Measurements from ENCODE around the gene SPON1.

DNA sequence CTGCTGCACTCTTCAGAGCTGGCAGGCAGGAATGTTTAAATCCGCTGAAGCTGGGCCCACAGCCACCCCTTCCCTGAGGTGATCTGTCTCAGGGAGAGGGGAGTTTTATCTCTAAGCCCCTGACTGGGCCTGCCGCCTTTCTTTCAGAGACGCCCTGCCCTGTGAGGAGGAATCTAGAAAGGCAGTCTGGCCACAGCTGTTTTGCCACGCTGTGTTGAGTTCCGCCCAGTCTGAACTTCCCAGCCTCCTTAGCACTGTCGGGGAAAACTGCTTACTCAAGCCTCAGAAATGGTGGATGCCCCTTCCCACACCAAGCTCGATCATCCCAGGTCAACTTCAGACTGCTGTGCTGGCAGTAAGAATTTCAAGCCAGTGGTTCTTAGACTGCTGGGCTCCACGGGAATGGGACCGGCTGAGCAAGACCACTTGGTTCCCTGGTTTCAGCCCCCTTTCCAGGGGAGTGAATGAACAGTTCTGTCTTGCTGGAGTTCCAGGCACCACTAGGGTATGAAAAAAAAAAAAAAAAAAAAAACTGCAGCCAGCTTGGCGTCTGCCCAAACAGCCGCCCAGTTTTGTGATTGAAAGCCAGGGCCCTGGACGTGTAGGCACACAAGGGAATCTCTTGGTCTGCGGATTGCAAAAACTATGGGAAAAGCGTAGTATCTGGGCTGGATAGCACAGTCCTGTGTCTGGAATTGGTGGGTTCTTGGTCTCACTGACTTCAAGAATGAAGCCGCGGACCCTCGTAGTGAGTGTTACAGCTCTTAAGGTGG is 127.4 kb downstream of the SPON1 start:
- no peak for TF ChIP-seq CREM (CRISPR knock-in tag; IDR thresholded peaks at IDR 0.05)
- TF ChIP-seq, protein P1, sequence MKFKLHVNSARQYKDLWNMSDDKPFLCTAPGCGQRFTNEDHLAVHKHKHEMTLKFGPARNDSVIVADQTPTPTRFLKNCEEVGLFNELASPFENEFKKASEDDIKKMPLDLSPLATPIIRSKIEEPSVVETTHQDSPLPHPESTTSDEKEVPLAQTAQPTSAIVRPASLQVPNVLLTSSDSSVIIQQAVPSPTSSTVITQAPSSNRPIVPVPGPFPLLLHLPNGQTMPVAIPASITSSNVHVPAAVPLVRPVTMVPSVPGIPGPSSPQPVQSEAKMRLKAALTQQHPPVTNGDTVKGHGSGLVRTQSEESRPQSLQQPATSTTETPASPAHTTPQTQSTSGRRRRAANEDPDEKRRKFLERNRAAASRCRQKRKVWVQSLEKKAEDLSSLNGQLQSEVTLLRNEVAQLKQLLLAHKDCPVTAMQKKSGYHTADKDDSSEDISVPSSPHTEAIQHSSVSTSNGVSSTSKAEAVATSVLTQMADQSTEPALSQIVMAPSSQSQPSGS (CRISPR knock-in tag; IDR thresholded peaks at IDR 0.05; ENCODE audit: borderline replicate concordance, low read depth), result no peak
- TF ChIP-seq, protein P2, sequence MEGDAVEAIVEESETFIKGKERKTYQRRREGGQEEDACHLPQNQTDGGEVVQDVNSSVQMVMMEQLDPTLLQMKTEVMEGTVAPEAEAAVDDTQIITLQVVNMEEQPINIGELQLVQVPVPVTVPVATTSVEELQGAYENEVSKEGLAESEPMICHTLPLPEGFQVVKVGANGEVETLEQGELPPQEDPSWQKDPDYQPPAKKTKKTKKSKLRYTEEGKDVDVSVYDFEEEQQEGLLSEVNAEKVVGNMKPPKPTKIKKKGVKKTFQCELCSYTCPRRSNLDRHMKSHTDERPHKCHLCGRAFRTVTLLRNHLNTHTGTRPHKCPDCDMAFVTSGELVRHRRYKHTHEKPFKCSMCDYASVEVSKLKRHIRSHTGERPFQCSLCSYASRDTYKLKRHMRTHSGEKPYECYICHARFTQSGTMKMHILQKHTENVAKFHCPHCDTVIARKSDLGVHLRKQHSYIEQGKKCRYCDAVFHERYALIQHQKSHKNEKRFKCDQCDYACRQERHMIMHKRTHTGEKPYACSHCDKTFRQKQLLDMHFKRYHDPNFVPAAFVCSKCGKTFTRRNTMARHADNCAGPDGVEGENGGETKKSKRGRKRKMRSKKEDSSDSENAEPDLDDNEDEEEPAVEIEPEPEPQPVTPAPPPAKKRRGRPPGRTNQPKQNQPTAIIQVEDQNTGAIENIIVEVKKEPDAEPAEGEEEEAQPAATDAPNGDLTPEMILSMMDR (IDR thresholded peaks at IDR 0.05), result no peak
- TF ChIP-seq FOXP1 (CRISPR knock-in tag; IDR thresholded peaks at IDR 0.05; ENCODE audit: borderline replicate concordance), result no peak
- no peak for TF ChIP-seq SMAD3 (CRISPR knock-in tag; IDR thresholded peaks at IDR 0.05; ENCODE audit: borderline replicate concordance)
- no peak for TF ChIP-seq FOXK1 (CRISPR knock-in tag; IDR thresholded peaks at IDR 0.05)
- TF ChIP-seq, protein P3, sequence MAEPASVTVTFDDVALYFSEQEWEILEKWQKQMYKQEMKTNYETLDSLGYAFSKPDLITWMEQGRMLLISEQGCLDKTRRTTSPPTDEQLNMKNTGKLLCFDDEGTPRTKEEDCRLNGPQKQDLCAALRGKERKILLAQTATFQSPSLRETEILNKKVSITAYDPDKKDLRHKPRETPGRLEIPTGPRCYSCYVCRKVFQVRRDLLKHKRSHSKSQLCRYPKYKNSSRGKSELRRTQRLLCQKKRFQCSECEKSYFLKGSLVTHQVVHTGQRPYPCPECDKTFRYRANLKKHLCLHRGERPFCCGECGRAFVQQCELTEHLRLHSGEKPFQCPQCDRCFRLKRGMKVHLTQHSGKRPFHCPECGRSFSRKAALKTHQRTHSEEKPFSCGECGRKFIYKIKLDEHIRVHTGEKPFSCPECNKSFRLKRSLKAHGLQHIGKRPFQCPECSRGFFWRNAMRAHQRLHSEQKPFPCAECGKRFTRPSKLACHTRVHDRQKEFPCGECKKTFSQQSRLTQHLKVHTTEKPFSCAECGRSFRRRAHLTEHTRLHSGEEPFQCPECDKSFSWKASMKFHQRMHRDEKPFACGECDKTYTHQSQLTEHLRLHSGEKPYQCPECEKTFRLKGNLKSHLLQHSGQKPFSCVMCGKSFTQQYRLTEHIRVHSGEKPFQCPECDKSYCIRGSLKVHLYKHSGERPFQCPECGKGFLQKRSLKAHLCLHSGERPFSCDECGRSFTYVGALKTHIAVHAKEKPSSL (CRISPR knock-in tag; conservative IDR thresholded peaks at IDR 0.05), result no peak
- TF ChIP-seq, protein P4, sequence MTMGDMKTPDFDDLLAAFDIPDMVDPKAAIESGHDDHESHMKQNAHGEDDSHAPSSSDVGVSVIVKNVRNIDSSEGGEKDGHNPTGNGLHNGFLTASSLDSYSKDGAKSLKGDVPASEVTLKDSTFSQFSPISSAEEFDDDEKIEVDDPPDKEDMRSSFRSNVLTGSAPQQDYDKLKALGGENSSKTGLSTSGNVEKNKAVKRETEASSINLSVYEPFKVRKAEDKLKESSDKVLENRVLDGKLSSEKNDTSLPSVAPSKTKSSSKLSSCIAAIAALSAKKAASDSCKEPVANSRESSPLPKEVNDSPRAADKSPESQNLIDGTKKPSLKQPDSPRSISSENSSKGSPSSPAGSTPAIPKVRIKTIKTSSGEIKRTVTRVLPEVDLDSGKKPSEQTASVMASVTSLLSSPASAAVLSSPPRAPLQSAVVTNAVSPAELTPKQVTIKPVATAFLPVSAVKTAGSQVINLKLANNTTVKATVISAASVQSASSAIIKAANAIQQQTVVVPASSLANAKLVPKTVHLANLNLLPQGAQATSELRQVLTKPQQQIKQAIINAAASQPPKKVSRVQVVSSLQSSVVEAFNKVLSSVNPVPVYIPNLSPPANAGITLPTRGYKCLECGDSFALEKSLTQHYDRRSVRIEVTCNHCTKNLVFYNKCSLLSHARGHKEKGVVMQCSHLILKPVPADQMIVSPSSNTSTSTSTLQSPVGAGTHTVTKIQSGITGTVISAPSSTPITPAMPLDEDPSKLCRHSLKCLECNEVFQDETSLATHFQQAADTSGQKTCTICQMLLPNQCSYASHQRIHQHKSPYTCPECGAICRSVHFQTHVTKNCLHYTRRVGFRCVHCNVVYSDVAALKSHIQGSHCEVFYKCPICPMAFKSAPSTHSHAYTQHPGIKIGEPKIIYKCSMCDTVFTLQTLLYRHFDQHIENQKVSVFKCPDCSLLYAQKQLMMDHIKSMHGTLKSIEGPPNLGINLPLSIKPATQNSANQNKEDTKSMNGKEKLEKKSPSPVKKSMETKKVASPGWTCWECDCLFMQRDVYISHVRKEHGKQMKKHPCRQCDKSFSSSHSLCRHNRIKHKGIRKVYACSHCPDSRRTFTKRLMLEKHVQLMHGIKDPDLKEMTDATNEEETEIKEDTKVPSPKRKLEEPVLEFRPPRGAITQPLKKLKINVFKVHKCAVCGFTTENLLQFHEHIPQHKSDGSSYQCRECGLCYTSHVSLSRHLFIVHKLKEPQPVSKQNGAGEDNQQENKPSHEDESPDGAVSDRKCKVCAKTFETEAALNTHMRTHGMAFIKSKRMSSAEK (CRISPR knock-in tag; IDR thresholded peaks at IDR 0.05; ENCODE audit: borderline replicate concordance), result no peak
- no peak for TF ChIP-seq JUN (CRISPR knock-in tag; IDR thresholded peaks at IDR 0.05)
